NOMO-1 (cell line): ENCODE data around the gene ADAMTS16.

Experiments
- DNase-seq, 2 experiments: peaks; one replicate each; lab custom pipeline; 2025; ENCODE audit not compliant: unreplicated experiment in 2 of 2; lab: John Stamatoyannopoulos, UW

The ADAMTS16 gene

GRCh38 chr5:5369051-5369605 is 229.0 kb downstream of the ADAMTS16 start:
- no peak for DNase-seq
